Measurements from ENCODE around the gene PWP2.

PWP2 gene

GRCh38 chr21:44086636-44087425 lies 20.4 kb upstream of the PWP2 start:
- no peak overlapping the region for H3K27ac ChIP-seq (ENCODE audit: low read length)
- no peaks in the 10 kb centered on the region; the same call in 1 of the 2 replicates for H3K79me2 ChIP-seq (ENCODE audit: insufficient read depth, low read length)
- TF ChIP-seq, protein P1, sequence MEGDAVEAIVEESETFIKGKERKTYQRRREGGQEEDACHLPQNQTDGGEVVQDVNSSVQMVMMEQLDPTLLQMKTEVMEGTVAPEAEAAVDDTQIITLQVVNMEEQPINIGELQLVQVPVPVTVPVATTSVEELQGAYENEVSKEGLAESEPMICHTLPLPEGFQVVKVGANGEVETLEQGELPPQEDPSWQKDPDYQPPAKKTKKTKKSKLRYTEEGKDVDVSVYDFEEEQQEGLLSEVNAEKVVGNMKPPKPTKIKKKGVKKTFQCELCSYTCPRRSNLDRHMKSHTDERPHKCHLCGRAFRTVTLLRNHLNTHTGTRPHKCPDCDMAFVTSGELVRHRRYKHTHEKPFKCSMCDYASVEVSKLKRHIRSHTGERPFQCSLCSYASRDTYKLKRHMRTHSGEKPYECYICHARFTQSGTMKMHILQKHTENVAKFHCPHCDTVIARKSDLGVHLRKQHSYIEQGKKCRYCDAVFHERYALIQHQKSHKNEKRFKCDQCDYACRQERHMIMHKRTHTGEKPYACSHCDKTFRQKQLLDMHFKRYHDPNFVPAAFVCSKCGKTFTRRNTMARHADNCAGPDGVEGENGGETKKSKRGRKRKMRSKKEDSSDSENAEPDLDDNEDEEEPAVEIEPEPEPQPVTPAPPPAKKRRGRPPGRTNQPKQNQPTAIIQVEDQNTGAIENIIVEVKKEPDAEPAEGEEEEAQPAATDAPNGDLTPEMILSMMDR (IDR thresholded peaks at IDR 0.05; ENCODE audit: borderline replicate concordance, extremely low read depth, low read length, poor library complexity, severe bottlenecking) = no peak
- TF ChIP-seq EZH2 (IDR thresholded peaks at IDR 0.05; ENCODE audit: borderline replicate concordance, low read depth, low read length, severe bottlenecking) = no peak
- H2AFZ ChIP-seq (ENCODE audit: low read depth, low read length) = no peak overlapping the region
- H3K27me3 ChIP-seq (ENCODE audit: insufficient read depth, low read length, poor library complexity) = no peaks in the 10 kb centered on the region
- no peak overlapping the region for H3K4me3 ChIP-seq (ENCODE audit: low read depth in 1 of 2, low read length in 2 of 2)
- peaks cover 33% of the 10 kb centered on the region for H4K20me1 ChIP-seq (ENCODE audit: insufficient read depth, low read length)
- H3K4me2 ChIP-seq (ENCODE audit: insufficient read depth, low read length) = no peak overlapping the region
- peaks cover 88% of the 10 kb centered on the region for H3K36me3 ChIP-seq (ENCODE audit: insufficient read depth, low read length)
- no peak for DNase-seq
- no peak overlapping the region for H3K9ac ChIP-seq (ENCODE audit: low read depth, low read length)
- no peaks in the 10 kb centered on the region for H3K4me1 ChIP-seq (ENCODE audit: insufficient read depth, low read length)
- no peaks in the 10 kb centered on the region for H3K9me3 ChIP-seq (ENCODE audit: insufficient read depth, low read length, severe bottlenecking)
- no peak for ATAC-seq (ENCODE audit: insufficient read depth, low read depth)

- peaks cover 33% of the 10 kb centered on the region for H4K20me1 ChIP-seq (ENCODE audit: insufficient read depth, low read length)
Measured at GRCh38 chr21:44087426-44088400, 19.5 kb upstream of the PWP2 start.

GRCh38 chr21:44088401-44088780 lies 18.8 kb upstream of the PWP2 start:
- DNase-seq = no peak
- Histone ChIP-seq H3K27ac (ENCODE audit: low read length) (no peak overlapping the region), H3K4me2 (ENCODE audit: insufficient read depth, low read length) (no peak overlapping the region), H3K9me3 (ENCODE audit: insufficient read depth, low read length, severe bottlenecking) (no peaks in the 10 kb centered on the region), H3K27me3 (ENCODE audit: insufficient read depth, low read length, poor library complexity) (no peaks in the 10 kb centered on the region), H3K4me1 (ENCODE audit: insufficient read depth, low read length) (no peaks in the 10 kb centered on the region), H4K20me1 (ENCODE audit: insufficient read depth, low read length) (peaks cover 33% of the 10 kb centered on the region), H2AFZ (ENCODE audit: low read depth, low read length) (no peak overlapping the region), H3K79me2 (ENCODE audit: insufficient read depth, low read length) (no peaks in the 10 kb centered on the region), H3K9ac (ENCODE audit: low read depth, low read length) (no peak overlapping the region), H3K36me3 (ENCODE audit: insufficient read depth, low read length) (peaks cover 86% of the 10 kb centered on the region), H3K4me3 (ENCODE audit: low read depth in 1 of 2, low read length in 2 of 2) (no peak overlapping the region)
- TF ChIP-seq, protein P1 (IDR thresholded peaks at IDR 0.05; ENCODE audit: borderline replicate concordance, extremely low read depth, low read length, poor library complexity, severe bottlenecking) = no peak
- TF ChIP-seq EZH2 (IDR thresholded peaks at IDR 0.05; ENCODE audit: borderline replicate concordance, low read depth, low read length, severe bottlenecking) = no peak
- no peak for ATAC-seq (ENCODE audit: insufficient read depth, low read depth)

More at GRCh38 chr21:44087426-44088400, 19.5 kb upstream of the PWP2 start:
- Histone ChIP-seq H3K4me2 (ENCODE audit: insufficient read depth, low read length) (no peak overlapping the region), H3K9ac (ENCODE audit: low read depth, low read length) (no peak overlapping the region), H3K9me3 (ENCODE audit: insufficient read depth, low read length, severe bottlenecking) (no peaks in the 10 kb centered on the region), H2AFZ (ENCODE audit: low read depth, low read length) (no peak overlapping the region), H3K79me2 (ENCODE audit: insufficient read depth, low read length) (no peaks in the 10 kb centered on the region; the same call in 1 of the 2 replicates), H3K36me3 (ENCODE audit: insufficient read depth, low read length) (peaks cover 86% of the 10 kb centered on the region), H3K4me3 (ENCODE audit: low read depth in 1 of 2, low read length in 2 of 2) (no peak overlapping the region), H3K4me1 (ENCODE audit: insufficient read depth, low read length) (no peaks in the 10 kb centered on the region), H3K27me3 (ENCODE audit: insufficient read depth, low read length, poor library complexity) (no peaks in the 10 kb centered on the region), H3K27ac (ENCODE audit: low read length) (no peak overlapping the region)
- TF ChIP-seq, protein P1 (IDR thresholded peaks at IDR 0.05; ENCODE audit: borderline replicate concordance, extremely low read depth, low read length, poor library complexity, severe bottlenecking) = no peak
- TF ChIP-seq EZH2 (IDR thresholded peaks at IDR 0.05; ENCODE audit: borderline replicate concordance, low read depth, low read length, severe bottlenecking) = no peak
- no peak for DNase-seq
- ATAC-seq (ENCODE audit: insufficient read depth, low read depth) = no peak
